HL-60 (cell line): Measurements from ENCODE around the gene SMG9.

Experiments
- CTCF ChIP-seq: IDR thresholded peaks from one replicate; pipeline ENCODE4 v1.5.1; 2011; ENCODE audit warnings: low read length, control low read depth, inconsistent platforms; ENCODE audit not compliant: insufficient read depth
- POLR2AphosphoS5 ChIP-seq: IDR thresholded peaks from 2 replicates; pipeline ENCODE4 v1.6.1; 2012; ENCODE audit warnings: low read depth
- SPI1 ChIP-seq: IDR thresholded peaks from 2 replicates; pipeline ENCODE4 v1.6.1; 2012; ENCODE audit warnings: low read depth, mild to moderate bottlenecking, borderline replicate concordance

GRCh38 chr19:43766755-43767043, 11.9 kb upstream of the SMG9 start:
- TF ChIP-seq CTCF, result no peak
- no peak for TF ChIP-seq POLR2AphosphoS5
- no peak for TF ChIP-seq SPI1
